H1 (cell line): Measurements from ENCODE around the gene DIP2C. TPM values are rescaled to one million over a fixed set of nuclear protein-coding genes. Genes with fewer than 3 reads are reported as not detected.

Source experiments
- CTCF ChIA-PET: fragments of 300-600 bp; sonication (Branson Sonifier 250); formaldehyde crosslinking; loops from one replicate; lab custom pipeline; 2021; ENCODE audit not compliant: partially characterized antibody; lab: Charles Lee
- POLR2A ChIA-PET: fragments of 300-600 bp; sonication (Branson Sonifier 250); formaldehyde crosslinking; loops from one replicate; lab custom pipeline; 2021; ENCODE audit warnings: inconsistent platforms; ENCODE audit not compliant: partially characterized antibody; lab: Charles Lee
- DNase-seq, 2 experiments: peaks; one replicate each; pipeline versions ENCODE4 v3.0.0 to v3.0.0-alpha.2; 2010 to 2022; ENCODE audit warnings: low spot score in 2 of 2, low read depth in 1 of 2, mixed read lengths in 1 of 2
- FAIRE-seq: peaks from 2 replicates; lab custom pipeline; 2011; peaks lifted over from hg19 to GRCh38; lab: Jason Lieb, UNC
- H2AFZ ChIP-seq: 2 replicates; pipeline ENCODE4 v1.8.1; 2012; ENCODE audit warnings: low read length, inconsistent platforms
- H2AK5ac ChIP-seq: 2 replicates; pipeline ENCODE4 v1.6.1; 2013; ENCODE audit warnings: low read depth, low read length
- H2BK120ac ChIP-seq: replicated peaks from 2 replicates; pipeline ENCODE3; 2013; ENCODE audit warnings: low read depth, low read length, inconsistent platforms
- H2BK12ac ChIP-seq: 2 replicates; pipeline ENCODE4 v1.6.1; 2013; ENCODE audit warnings: low read depth, low read length
- H2BK15ac ChIP-seq: 2 replicates; pipeline ENCODE4 v1.6.1; 2013; ENCODE audit warnings: low read length
- H2BK20ac ChIP-seq: 2 replicates; pipeline ENCODE4 v1.6.1; 2013; ENCODE audit warnings: low read length
- H2BK5ac ChIP-seq: 2 replicates; pipeline ENCODE4 v1.6.1; 2013; ENCODE audit warnings: low read depth, low read length
- H3K14ac ChIP-seq: 2 replicates; pipeline ENCODE4 v1.6.1; 2013; ENCODE audit warnings: inconsistent platforms; ENCODE audit not compliant: insufficient read length
- H3K18ac ChIP-seq: 2 replicates; pipeline ENCODE4 v1.6.1; 2013; ENCODE audit warnings: low read length; ENCODE audit errors: extremely low read depth
- H3K23ac ChIP-seq: 2 replicates; pipeline ENCODE4 v1.6.1; 2013; ENCODE audit warnings: inconsistent platforms; ENCODE audit not compliant: insufficient read length
- H3K23me2 ChIP-seq: 2 replicates; pipeline ENCODE4 v1.6.1; 2013; ENCODE audit warnings: low read depth, low read length
- H3K27ac ChIP-seq: 2 replicates; pipeline ENCODE4 v1.6.1; 2011; ENCODE audit warnings: low read depth, low read length, inconsistent platforms
- H3K27me3 ChIP-seq, 4 experiments: replicated peaks in 1 of 4; 1 replicate in 1 of 4; 2 replicates in 3 of 4; pipeline versions ENCODE4 v1.6.1 to v1.8.1; 2011 to 2013; ENCODE audit warnings: low read length in 3 of 4, mild to moderate bottlenecking in 3 of 4, inconsistent platforms in 2 of 4, mixed read lengths in 2 of 4, moderate library complexity in 1 of 4; ENCODE audit not compliant: control insufficient read depth in 3 of 4, insufficient read depth in 3 of 4; ENCODE audit errors: extremely low read depth in 1 of 4
- H3K36me3 ChIP-seq, 4 experiments: 2 replicates each; pipeline versions ENCODE4 v1.6.1 to v1.8.1; 2011 to 2013; ENCODE audit warnings: mild to moderate bottlenecking in 4 of 4, low read length in 3 of 4, moderate library complexity in 2 of 4, control low read depth in 1 of 4, inconsistent platforms in 1 of 4; ENCODE audit not compliant: insufficient read depth in 4 of 4, control insufficient read depth in 2 of 4
- H3K4ac ChIP-seq: replicated peaks from 2 replicates; pipeline ENCODE3; 2013; ENCODE audit warnings: low read length, low read depth, mixed read lengths, inconsistent platforms; ENCODE audit not compliant: insufficient read length
- H3K4me1 ChIP-seq, 4 experiments: replicated peaks in 1 of 4; 1 replicate in 1 of 4; 2 replicates in 3 of 4; pipeline versions ENCODE4 v1.6.1 to v1.8.1; 2011 to 2013; ENCODE audit warnings: low read length in 3 of 4, inconsistent platforms in 2 of 4, mixed read lengths in 1 of 4; ENCODE audit not compliant: insufficient read depth in 4 of 4, control insufficient read depth in 3 of 4
- H3K4me2 ChIP-seq, 2 experiments: 2 replicates each; pipeline versions ENCODE4 v1.6.1 to v1.8.1; 2011 to 2013; ENCODE audit warnings: low read depth in 2 of 2, low read length in 2 of 2, control low read depth in 1 of 2, inconsistent platforms in 1 of 2, mild to moderate bottlenecking in 1 of 2; ENCODE audit not compliant: insufficient read depth in 1 of 2
- H3K4me3 ChIP-seq, 4 experiments: fragments of 200-600, 300-600 bp in 1 of 4; sonication (generic), shearing (Covaris generic), sonication (Bioruptor Twin) in 1 of 4; 2 replicates each; pipeline versions ENCODE4 v1.5.1 to v1.8.1; 2011 to 2016; ENCODE audit warnings: low read length in 4 of 4, low read depth in 3 of 4, control low read depth in 2 of 4, inconsistent platforms in 2 of 4, mild to moderate bottlenecking in 2 of 4, mixed read lengths in 1 of 4, moderate library complexity in 1 of 4; ENCODE audit not compliant: insufficient read depth in 2 of 4; ENCODE audit errors: extremely low read depth in 1 of 4
- H3K56ac ChIP-seq: replicated peaks from 2 replicates; pipeline ENCODE3; 2013; ENCODE audit warnings: low read depth, mild to moderate bottlenecking, mixed read lengths, low read length, inconsistent platforms; ENCODE audit not compliant: insufficient read length
- H3K79me1 ChIP-seq: 2 replicates; pipeline ENCODE4 v1.6.1; 2013; ENCODE audit warnings: low read depth, low read length, control low read depth
- H3K79me2 ChIP-seq, 2 experiments: 2 replicates each; pipeline versions ENCODE4 v1.6.1 to v1.8.1; 2012 to 2013; ENCODE audit warnings: low read length in 2 of 2, mild to moderate bottlenecking in 2 of 2, inconsistent platforms in 1 of 2; ENCODE audit not compliant: insufficient read depth in 2 of 2, control insufficient read depth in 1 of 2
- H3K9ac ChIP-seq, 4 experiments: replicated peaks in 1 of 4; 1 replicate in 1 of 4; 2 replicates in 3 of 4; pipeline versions ENCODE4 v1.6.1 to v1.8.1; 2011 to 2013; ENCODE audit warnings: low read depth in 3 of 4, low read length in 3 of 4, control low read depth in 2 of 4, mild to moderate bottlenecking in 2 of 4, moderate library complexity in 2 of 4, inconsistent platforms in 1 of 4; ENCODE audit errors: extremely low read depth in 1 of 4
- H3K9me3 ChIP-seq, 2 experiments: 2 replicates each; pipeline versions ENCODE4 v1.6.1 to v1.8.1; 2012 to 2013; ENCODE audit warnings: mild to moderate bottlenecking in 2 of 2, moderate library complexity in 2 of 2, control low read depth in 1 of 2, inconsistent platforms in 1 of 2, low read depth in 1 of 2, low read length in 1 of 2, mixed read lengths in 1 of 2; ENCODE audit not compliant: insufficient read depth in 2 of 2
- H4K20me1 ChIP-seq, 2 experiments: replicated peaks in 1 of 2; 2 replicates each; pipeline versions ENCODE3 to v1.8.1; 2011 to 2013; ENCODE audit warnings: inconsistent platforms in 2 of 2, low read length in 2 of 2, mild to moderate bottlenecking in 1 of 2; ENCODE audit not compliant: insufficient read depth in 2 of 2, control insufficient read depth in 1 of 2
- H4K5ac ChIP-seq: 2 replicates; pipeline ENCODE4 v1.6.1; 2013; ENCODE audit warnings: low read length, low read depth, mixed read lengths, inconsistent platforms; ENCODE audit not compliant: insufficient read length
- H4K8ac ChIP-seq: 2 replicates; pipeline ENCODE4 v1.8.0; 2013; ENCODE audit warnings: mild to moderate bottlenecking, moderate library complexity, low read length, inconsistent platforms; ENCODE audit not compliant: insufficient read depth; ENCODE audit errors: extremely low read depth
- H4K91ac ChIP-seq: replicated peaks from 2 replicates; pipeline ENCODE3; 2013; ENCODE audit warnings: low read length, mixed read lengths, inconsistent platforms; ENCODE audit not compliant: insufficient read length
- CBX8 ChIP-seq: fragments of 300-800, 300-1000 bp; sonication (generic); IDR thresholded peaks from 2 replicates; pipeline ENCODE4 v1.7.1; 2016; ENCODE audit warnings: low read depth, low read length, borderline replicate concordance
- GTF2F1 ChIP-seq: IDR thresholded peaks from 2 replicates; pipeline ENCODE4 v1.6.1; 2012; ENCODE audit warnings: low read depth, low read length, improper control_type of control experiment, borderline replicate concordance
- MAFK ChIP-seq: IDR thresholded peaks from 2 replicates; pipeline ENCODE4 v1.6.1; 2012; ENCODE audit warnings: low read depth, mild to moderate bottlenecking, improper control_type of control experiment, low read length
- NANOG ChIP-seq: IDR thresholded peaks from 2 replicates; pipeline ENCODE4 v1.6.1; 2011; ENCODE audit warnings: low read length, low read depth, mild to moderate bottlenecking, inconsistent platforms; ENCODE audit not compliant: insufficient read depth, poor library complexity, severe bottlenecking
- POLR2AphosphoS5 ChIP-seq: IDR thresholded peaks from 2 replicates; pipeline ENCODE4 v1.6.1; 2011; ENCODE audit warnings: low read depth, low read length
- RAD21 ChIP-seq, 2 experiments: IDR thresholded peaks in 1 of 2; conservative IDR thresholded peaks in 1 of 2; 2 replicates each; pipeline ENCODE4 v1.6.1; 2011; ENCODE audit warnings: low read depth in 2 of 2, low read length in 2 of 2, improper control_type of control experiment in 1 of 2, inconsistent platforms in 1 of 2, mild to moderate bottlenecking in 1 of 2, moderate library complexity in 1 of 2
- RNF2 ChIP-seq: fragments of 200-900, 300-1000 bp; sonication (generic); IDR thresholded peaks from 2 replicates; pipeline ENCODE4 v1.7.1; 2016; ENCODE audit warnings: borderline replicate concordance, low read depth, mild to moderate bottlenecking, antibody characterized with exemption, low read length; ENCODE audit not compliant: poor library complexity, severe bottlenecking; ENCODE audit errors: missing control alignments
- SUZ12 ChIP-seq: fragments of 200-600 bp; sonication (generic); IDR thresholded peaks from 2 replicates; pipeline ENCODE4 v1.6.1; 2012; ENCODE audit warnings: mild to moderate bottlenecking, inconsistent platforms, low read length, moderate library complexity, mixed read lengths
- TCF12 ChIP-seq: IDR thresholded peaks from 2 replicates; pipeline ENCODE4 v1.6.1; 2011; ENCODE audit warnings: low read depth, mild to moderate bottlenecking, low read length
- TEAD4 ChIP-seq: IDR thresholded peaks from 2 replicates; pipeline ENCODE4 v1.6.1; 2012; ENCODE audit warnings: low read depth, low read length, inconsistent platforms, mixed read lengths
- USF2 ChIP-seq: IDR thresholded peaks from 2 replicates; pipeline ENCODE4 v1.6.1; 2011; ENCODE audit warnings: low read length, improper control_type of control experiment
- WGBS, 2 experiments: shearing (Covaris generic) in 1 of 2; methylation state at CpG; one replicate each; pipeline versions ENCODE4 v1.1.6 to v1.1.7; 2013 to 2015; ENCODE audit warnings: low lambda C conversion rate in 2 of 2, mixed read lengths in 2 of 2, inconsistent platforms in 1 of 2, low coverage in 1 of 2, missing lambda C conversion rate in 1 of 2; ENCODE audit not compliant: insufficient replicate concordance in 2 of 2, insufficient coverage in 1 of 2, insufficient read length in 1 of 2; ENCODE audit errors: extremely low coverage in 1 of 2, missing lambda C conversion rate in 1 of 2; 5-methylcytosine and 5-hydroxymethylcytosine counted together
- polyA plus RNA-seq, 7 experiments: library from polyadenylated mRNA; depleted of rRNA in 3 of 7; stranded (reverse) in 5 of 7; unstranded in 2 of 7; fragments of >200 nt in 5 of 7; fragments of 200-250 nt in 2 of 7; gene quantifications; 1 replicate in 5 of 7; 2 replicates in 1 of 7; 4 replicates in 1 of 7; pipeline versions ENCODE4 v1.2.1 to v1.2.3, GENCODE V29; 2011 to 2013; ENCODE audit warnings: missing spikeins in 2 of 7, mixed read lengths in 2 of 7
- total RNA-seq: library from RNA; stranded (reverse); fragmentation: NEBNext Ultra II Directional; extraction: Animal tissue kit (Norgen Biotek cat#: 25700); gene quantifications from 2 replicates; pipeline ENCODE4 v1.2.1, GENCODE V29; 2021

Gene DIP2C
- total and polyA plus RNA-seq, 2 of the 8 experiments (the other 6 are each of a cell fraction or from before 2014, with no cell fraction given) = 3.8 to 9.3 TPM

DNA sequence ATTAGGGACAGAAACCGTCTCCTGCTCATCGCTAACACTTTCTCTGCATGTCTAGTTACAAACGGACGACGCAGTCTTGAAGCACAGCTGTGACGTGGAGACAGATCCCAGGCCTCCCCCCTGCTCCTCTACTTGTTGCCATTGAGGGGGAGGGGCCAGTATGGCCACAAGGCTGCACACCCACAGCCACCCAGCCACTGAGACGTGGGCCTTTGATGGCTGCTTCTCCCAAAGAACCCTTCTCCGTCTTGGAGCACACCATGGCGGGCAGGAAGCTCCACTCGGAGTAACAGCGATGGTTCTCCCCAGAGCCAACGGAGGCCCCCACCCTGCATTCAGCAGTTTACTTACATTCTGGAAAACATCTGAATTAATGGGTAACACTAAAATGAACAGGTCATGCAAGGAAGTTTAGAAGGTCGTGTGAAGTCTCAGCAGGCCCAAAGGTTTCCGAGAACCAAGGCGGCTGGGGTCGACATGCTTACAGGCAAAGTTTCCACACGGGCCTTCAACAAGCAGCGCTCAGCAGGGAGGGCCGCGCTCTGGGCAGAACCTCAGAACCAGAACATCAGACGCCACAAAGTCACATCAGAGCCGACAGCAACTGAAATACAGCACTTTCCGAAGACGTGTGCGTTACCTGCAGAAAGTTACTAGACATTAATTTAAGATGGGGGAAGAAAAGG lies 169.6 kb downstream of the DIP2C start:
- Histone ChIP-seq H3K27ac (no peak overlapping the region), H2BK12ac (no peak overlapping the region), H3K23me2 (no peaks in the 10 kb centered on the region), H3K56ac (no peak overlapping the region), H2AK5ac (no peak overlapping the region), H3K27me3 (no peaks in the 10 kb centered on the region), H3K4me3 (no peak overlapping the region), H2BK5ac (no peak overlapping the region), H4K5ac (no peak overlapping the region), H2BK20ac (no peak overlapping the region), H3K4me1 (no peaks in the 10 kb centered on the region; a peak in 2 of 7 replicates), H3K23ac (no peak overlapping the region), H4K91ac (no peak overlapping the region), H3K9me3 (no peaks in the 10 kb centered on the region), H2BK120ac (no peak overlapping the region), H4K20me1 (peaks cover 0 to 9% of the 10 kb centered on the region in 2 experiments), H3K9ac (no peak overlapping the region), H4K8ac (no peak overlapping the region), H3K79me1 (peaks cover 5% of the 10 kb centered on the region), H2AFZ (no peak overlapping the region), H3K79me2 (no peaks in the 10 kb centered on the region), H3K18ac (no peak overlapping the region; the same call in 1 of the 2 replicates), H3K4me2 (no peak overlapping the region), H3K14ac (no peak overlapping the region), H3K36me3 (no peaks in the 10 kb centered on the region), H2BK15ac (no peak overlapping the region), H3K4ac (no peak overlapping the region)
- 90% methylated on average over 22 of the region's 25 CpGs; no CpG with 5 or more reads in 1 of the 2 experiments for WGBS, 2 experiments
- DNase-seq = no peak
- FAIRE-seq = no peak
- ChIA-PET POLR2A (no interaction called here), CTCF (interaction anchor here (1.0 to 1.2 kb wide), 2 partner anchors 32 to 37 kb away, joined by 3 read pairs; no protein-coding TSS in a partner anchor)
- TF ChIP-seq RNF2 (no peak), NANOG (no peak), USF2 (no peak), TCF12 (no peak), CBX8 (no peak), SUZ12 (no peak), POLR2AphosphoS5 (no peak), GTF2F1 (no peak), RAD21 (IDR thresholded peaks at IDR 0.05 in 1 of 2, conservative IDR thresholded peaks at IDR 0.05 in 1 of 2; ENCODE audit: low read depth in 2 of 2, low read length in 2 of 2) (no peak), MAFK (no peak), TEAD4 (no peak)
